ENCODE results near the gene INPP4B. TPM values are rescaled to one million over a fixed set of nuclear protein-coding genes. Genes with fewer than 3 reads are reported as not detected.
"Not testable (repeated sequence)": the region's sequence is repeated elsewhere in the genome, so short reads cannot be mapped to it uniquely, and the experiment has no call there.

The INPP4B gene
- total RNA-seq, 1 donor from 2014 or later, result 12.1 TPM

GRCh38 chr4:142698552-142698951 is 147.5 kb downstream of the INPP4B start:
- intact Hi-C loops (cut with DNase I), result no loop called here
- DNase-seq (ENCODE audit: missing footprints) (no peak), ATAC-seq (no peak)

- ATAC-seq (no peak), DNase-seq (ENCODE audit: missing footprints) (no peak)
- intact Hi-C loops (cut with DNase I), result no loop called here
These were observed 148.2 kb downstream of the INPP4B start for GRCh38 chr4:142697928-142698327.

- no peak for DNase-seq (ENCODE audit: missing footprints)
- ATAC-seq, result no peak
- intact Hi-C loops (cut with DNase I), result no loop called here
These were observed 148.8 kb downstream of the INPP4B start for GRCh38 chr4:142697320-142697719.

GRCh38 chr4:142696334-142697122 is 149.6 kb downstream of the INPP4B start:
- no peak for ATAC-seq
- peak; percentile 27 for DNase-seq (ENCODE audit: missing footprints)
- intact Hi-C loops (cut with DNase I), result no loop called here

- ATAC-seq (no peak), DNase-seq (ENCODE audit: missing footprints) (no peak)
- intact Hi-C loops (cut with DNase I), result no loop called here
These were observed 155.5 kb downstream of the INPP4B start for GRCh38 chr4:142690406-142691163.

GRCh38 chr4:142687547-142688275 is 158.4 kb downstream of the INPP4B start:
- intact Hi-C loops (cut with DNase I), result no loop called here
- DNase-seq (ENCODE audit: missing footprints), result no peak
- ATAC-seq, result no peak

- intact Hi-C loops (cut with DNase I), result no loop called here
- ATAC-seq (no peak), DNase-seq (ENCODE audit: missing footprints) (no peak)
These were observed 160.0 kb downstream of the INPP4B start for GRCh38 chr4:142686081-142686480.

- DNase-seq (ENCODE audit: missing footprints), result no peak
- intact Hi-C loops (cut with DNase I), result no loop called here
- no peak for ATAC-seq
These were observed 162.1 kb downstream of the INPP4B start for GRCh38 chr4:142683997-142684396.

GRCh38 chr4:142683503-142683902 is 162.6 kb downstream of the INPP4B start:
- DNase-seq (ENCODE audit: missing footprints) (no peak), ATAC-seq (no peak)
- intact Hi-C loops (cut with DNase I), result no loop called here

- no peak for DNase-seq (ENCODE audit: missing footprints)
- no peak for ATAC-seq
- intact Hi-C loops (cut with DNase I), result no loop called here
These were observed 174.6 kb downstream of the INPP4B start for GRCh38 chr4:142671516-142671915.

- DNase-seq (ENCODE audit: missing footprints), result no peak
- ATAC-seq, result no peak
- intact Hi-C loops (cut with DNase I), result no loop called here
These were observed 182.3 kb downstream of the INPP4B start for GRCh38 chr4:142663828-142664227.

- ATAC-seq (no peak), DNase-seq (ENCODE audit: missing footprints) (no peak)
- intact Hi-C loops (cut with DNase I), result no loop called here
These were observed 185.4 kb downstream of the INPP4B start for GRCh38 chr4:142660728-142661127.

- ATAC-seq, result no peak
- DNase-seq (ENCODE audit: missing footprints), result no peak
- intact Hi-C loops (cut with DNase I), result no loop called here
These were observed 189.9 kb downstream of the INPP4B start for GRCh38 chr4:142656178-142656577.

- no peak for ATAC-seq
- intact Hi-C loops (cut with DNase I), result no loop called here
These were observed 197.7 kb downstream of the INPP4B start for GRCh38 chr4:142648378-142648777.

GRCh38 chr4:142645475-142646108 is 200.5 kb downstream of the INPP4B start:
- DNase-seq (ENCODE audit: missing footprints) (no peak), ATAC-seq (peak; percentile 39)
- intact Hi-C loops (cut with DNase I), result no loop called here

More at GRCh38 chr4:142648378-142648777, 197.7 kb downstream of the INPP4B start:
- no peak for DNase-seq (ENCODE audit: missing footprints)

- intact Hi-C loops (cut with DNase I); DNase-seq (ENCODE audit: missing footprints); ATAC-seq: not testable (repeated sequence)
These were observed 201.5 kb downstream of the INPP4B start for GRCh38 chr4:142644628-142645027.

- intact Hi-C loops (cut with DNase I), result no loop called here
- DNase-seq (ENCODE audit: missing footprints) (no peak), ATAC-seq (no peak)
These were observed 208.5 kb downstream of the INPP4B start for GRCh38 chr4:142637614-142638013.

GRCh38 chr4:142631836-142632235 is 214.3 kb downstream of the INPP4B start:
- ATAC-seq, result no peak
- DNase-seq (ENCODE audit: missing footprints), result no peak
- intact Hi-C loops (cut with DNase I), result no loop called here

GRCh38 chr4:142615324-142615665 is 230.8 kb downstream of the INPP4B start:
- no peak for ATAC-seq
- intact Hi-C loops (cut with DNase I), result no loop called here
- no peak for DNase-seq (ENCODE audit: missing footprints)
